Vein endothelial cell (primary cell): ENCODE measurements around the gene GABRA5. TPM values are rescaled to one million over a fixed set of nuclear protein-coding genes. Genes with fewer than 3 reads are reported as not detected.

Source experiments
- total RNA-seq: library from RNA; depleted of rRNA; stranded (reverse); fragments of >200 nt; gene quantifications from 2 replicates; pipeline ENCODE4 v1.2.3, GENCODE V29; 2012

GABRA5 gene
- total RNA-seq = not detected in 2 replicates

GRCh38 chr15:26866298-26867199 lies at the start of gene GABRA5:
Gene GABRA5 (plus strand): TSS chr15:26867062. CDS start chr15:26869249, 2,187 bp downstream.

GRCh38 chr15:26970712-26971210 lies 103.9 kb downstream of the GABRA5 start, which contains the start of gene GABRG3:
Gene GABRG3 (plus strand): TSS chr15:26971181.

Other genes starting within 250 kb of the GABRA5 start
- gene GABRB3, start 94.0 kb upstream of the GABRA5 start, total RNA-seq = 0.76 TPM in 1 of 2 replicates, not detected in the other
- not detected in 2 replicates for gene GABRG3, start 104.1 kb downstream of the GABRA5 start, total RNA-seq